K562 (cell line): ENCODE measurements around the gene RPUSD2. TPM values are rescaled to one million over a fixed set of nuclear protein-coding genes. Genes with fewer than 3 reads are reported as not detected.

ENCODE experiments used
- ARID3A ChIP-seq: IDR thresholded peaks from 2 replicates; pipeline ENCODE4 v1.6.1; 2012; ENCODE audit warnings: low read depth, low read length, improper control_type of control experiment, borderline replicate concordance
- ASH1L ChIP-seq: fragments of 450-650 bp; IDR thresholded peaks from 2 replicates; pipeline ENCODE4 v1.6.1; 2018; ENCODE audit warnings: borderline replicate concordance, mild to moderate bottlenecking, low read depth; ENCODE audit not compliant: partially characterized antibody
- ATF3 ChIP-seq, 2 experiments: fragments of 450-650 bp in 1 of 2; sonication (generic) in 1 of 2; formaldehyde crosslinking in 1 of 2; IDR thresholded peaks in 1 of 2; conservative IDR thresholded peaks in 1 of 2; 2 replicates each; pipeline versions ENCODE4 v1.6.1 to v1.8.1; 2016 to 2023; ENCODE audit warnings: mild to moderate bottlenecking in 2 of 2, moderate library complexity in 2 of 2, inconsistent platforms in 1 of 2, missing genetic modification reagents in 1 of 2
- ATF7 ChIP-seq: fragments of 450-650 bp; IDR thresholded peaks from 2 replicates; pipeline ENCODE4 v1.7.1; 2014; ENCODE audit warnings: mild to moderate bottlenecking, moderate library complexity
- CHCHD3 ChIP-seq: fragments of 250-450 bp; sonication (Bioruptor Pico); IDR thresholded peaks from 2 replicates; pipeline ENCODE4 v2.1.2; 2022; ENCODE audit warnings: mild to moderate bottlenecking
- CREM ChIP-seq: IDR thresholded peaks from 2 replicates; pipeline ENCODE4 v1.6.1; 2014; ENCODE audit warnings: antibody characterized with exemption, low read depth
- E2F6 ChIP-seq, 2 experiments: IDR thresholded peaks; 2 replicates each; pipeline ENCODE4 v1.6.1; 2011; ENCODE audit warnings: borderline replicate concordance in 1 of 2, control low read depth in 1 of 2, low read depth in 1 of 2, low read length in 1 of 2, mild to moderate bottlenecking in 1 of 2, mixed read lengths in 1 of 2, moderate library complexity in 1 of 2; ENCODE audit not compliant: insufficient read depth in 1 of 2, insufficient read length in 1 of 2, poor library complexity in 1 of 2, severe bottlenecking in 1 of 2; ENCODE audit errors: extremely low read depth in 1 of 2
- E2F8 ChIP-seq: fragments of 450-650 bp; IDR thresholded peaks from 2 replicates; pipeline ENCODE4 v1.7.1; 2018; ENCODE audit warnings: mild to moderate bottlenecking, low read depth; ENCODE audit not compliant: partially characterized antibody
- HDAC3 ChIP-seq: fragments of 450-650 bp; IDR thresholded peaks from 2 replicates; pipeline ENCODE4 v1.6.1; 2018; ENCODE audit warnings: borderline replicate concordance, mild to moderate bottlenecking, moderate library complexity; ENCODE audit not compliant: partially characterized antibody
- KAT8 ChIP-seq: fragments of 450-650 bp; IDR thresholded peaks from 2 replicates; pipeline ENCODE4 v1.6.1; 2016; ENCODE audit warnings: low read depth, mild to moderate bottlenecking
- KDM1A ChIP-seq, 2 experiments: fragments of 450-650 bp; IDR thresholded peaks; 2 replicates each; pipeline ENCODE4 v1.6.1; 2016; ENCODE audit warnings: mild to moderate bottlenecking in 2 of 2
- KDM5B ChIP-seq: fragments of 200-600 bp; sonication (generic); IDR thresholded peaks from 2 replicates; pipeline ENCODE4 v1.6.1; 2012; ENCODE audit warnings: low read depth, mild to moderate bottlenecking, moderate library complexity, low read length, control low read depth, inconsistent platforms; ENCODE audit not compliant: insufficient replicate concordance
- MED1 ChIP-seq: sonication (generic); formaldehyde crosslinking; IDR thresholded peaks from 2 replicates; pipeline ENCODE4 v1.8.1; 2023; ENCODE audit warnings: missing genetic modification reagents, borderline replicate concordance
- NCOR1 ChIP-seq: fragments of 450-650 bp; IDR thresholded peaks from 2 replicates; pipeline ENCODE4 v1.6.1; 2016; ENCODE audit warnings: mild to moderate bottlenecking, moderate library complexity
- ZBTB34 ChIP-seq: fragments of 250-450 bp; sonication (Bioruptor Pico); IDR thresholded peaks from 2 replicates; pipeline ENCODE4 v1.8.0; 2021; ENCODE audit warnings: mild to moderate bottlenecking, moderate library complexity
- ZFP1 ChIP-seq: fragments of 450-650 bp; formaldehyde crosslinking; IDR thresholded peaks from 2 replicates; pipeline ENCODE4 v1.4.0; 2020; ENCODE audit warnings: mild to moderate bottlenecking, mixed read lengths
- ZNF24 ChIP-seq: fragments of 450-650 bp; IDR thresholded peaks from 2 replicates; pipeline ENCODE4 v1.6.1; 2016
- ZNF311 ChIP-seq: fragments of 250-450 bp; sonication (Bioruptor Pico); IDR thresholded peaks from 2 replicates; pipeline ENCODE4 v1.4.0; 2020; ENCODE audit warnings: mild to moderate bottlenecking, moderate library complexity
- ZNF695 ChIP-seq: fragments of 450-650 bp; formaldehyde crosslinking; IDR thresholded peaks from 2 replicates; pipeline ENCODE4 v1.4.0; 2020; ENCODE audit warnings: mild to moderate bottlenecking, moderate library complexity
- polyA plus RNA-seq, 8 experiments: library from polyadenylated mRNA; depleted of rRNA in 4 of 8; stranded (reverse) in 5 of 8; unstranded in 3 of 8; fragments of >200 nt; fragmentation: Nextera tagmentation in 2 of 8; fragmentation: Illumina TruSeq in 1 of 8; extraction: Ambion mirVana in 2 of 8; extraction: Trizol in 1 of 8; gene quantifications; 2 replicates each; pipeline versions ENCODE4 v1.2.1 to v1.2.3, GENCODE V29; 2011 to 2014; ENCODE audit warnings: inconsistent platforms in 1 of 8, missing spikeins in 1 of 8
- total RNA-seq, 7 experiments: library from RNA; depleted of rRNA in 6 of 7; stranded (reverse); fragments of >200 nt in 6 of 7; fragmentation: Illumina TruSeq in 2 of 7; extraction: Trizol in 2 of 7; gene quantifications; 2 replicates each; pipeline versions ENCODE4 v1.2.1 to v1.2.3, GENCODE V29; 2011 to 2021; ENCODE audit warnings: low replicate concordance in 1 of 7

RPUSD2 gene
- total and polyA plus RNA-seq, 9 of the 15 experiments (the other 6 are each of a cell fraction or from before 2014, with no cell fraction given): 3.7 to 30.2 (median 14.3) TPM

GRCh38 chr15:40569129-40569953 is at the start of gene RPUSD2 (continued):
- TF ChIP-seq ATF3 (IDR thresholded peaks at IDR 0.05): no peak; the same call in 1 of the 2 replicates
- TF ChIP-seq ATF3 (CRISPR knock-in tag; conservative IDR thresholded peaks at IDR 0.05): no peak
- no peak for TF ChIP-seq NCOR1
- peak; percentile 79 for TF ChIP-seq KDM5B
- TF ChIP-seq ZBTB34 (CRISPR knock-in tag): no peak
- TF ChIP-seq ZNF24: peak; percentile 56; the same call in 1 of the 2 replicates
- no peak for TF ChIP-seq ZNF695 (CRISPR knock-in tag)
- TF ChIP-seq KDM1A (IDR thresholded peaks at IDR 0.05): no peak
- TF ChIP-seq E2F8: peak; percentile 66
- TF ChIP-seq MED1 (CRISPR knock-in tag): no peak
- peak; percentile 99 for TF ChIP-seq CREM
- TF ChIP-seq ATF7: peak; percentile 76
- no peak for TF ChIP-seq HDAC3
- TF ChIP-seq ZNF311 (CRISPR knock-in tag): no peak
- TF ChIP-seq CHCHD3 (CRISPR knock-in tag): no peak
- no peak for TF ChIP-seq KAT8
- peak; percentile 9 to 34 for TF ChIP-seq E2F6 (IDR thresholded peaks at IDR 0.05; ENCODE audit: borderline replicate concordance in 1 of 2, extremely low read depth in 1 of 2, insufficient read depth in 1 of 2, insufficient read length in 1 of 2, low read depth in 1 of 2, low read length in 1 of 2, poor library complexity in 1 of 2, severe bottlenecking in 1 of 2)
- TF ChIP-seq ZFP1 (CRISPR knock-in tag): no peak
- TF ChIP-seq ASH1L: no peak
- TF ChIP-seq ARID3A: peak; percentile 61; the same call in 1 of the 2 replicates
